ENCODE measurements around the gene NR5A1.

- no peak for TF ChIP-seq POLR2A (IDR thresholded peaks at IDR 0.05)
- TF ChIP-seq, protein P1, sequence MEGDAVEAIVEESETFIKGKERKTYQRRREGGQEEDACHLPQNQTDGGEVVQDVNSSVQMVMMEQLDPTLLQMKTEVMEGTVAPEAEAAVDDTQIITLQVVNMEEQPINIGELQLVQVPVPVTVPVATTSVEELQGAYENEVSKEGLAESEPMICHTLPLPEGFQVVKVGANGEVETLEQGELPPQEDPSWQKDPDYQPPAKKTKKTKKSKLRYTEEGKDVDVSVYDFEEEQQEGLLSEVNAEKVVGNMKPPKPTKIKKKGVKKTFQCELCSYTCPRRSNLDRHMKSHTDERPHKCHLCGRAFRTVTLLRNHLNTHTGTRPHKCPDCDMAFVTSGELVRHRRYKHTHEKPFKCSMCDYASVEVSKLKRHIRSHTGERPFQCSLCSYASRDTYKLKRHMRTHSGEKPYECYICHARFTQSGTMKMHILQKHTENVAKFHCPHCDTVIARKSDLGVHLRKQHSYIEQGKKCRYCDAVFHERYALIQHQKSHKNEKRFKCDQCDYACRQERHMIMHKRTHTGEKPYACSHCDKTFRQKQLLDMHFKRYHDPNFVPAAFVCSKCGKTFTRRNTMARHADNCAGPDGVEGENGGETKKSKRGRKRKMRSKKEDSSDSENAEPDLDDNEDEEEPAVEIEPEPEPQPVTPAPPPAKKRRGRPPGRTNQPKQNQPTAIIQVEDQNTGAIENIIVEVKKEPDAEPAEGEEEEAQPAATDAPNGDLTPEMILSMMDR (IDR thresholded peaks at IDR 0.05), result no peak
These were observed 9.8 kb downstream of the NR5A1 start for GRCh38 chr9:124497441-124497840.

Data from thyroid gland (tissue), 4 donors.